K562 (cell line): Measurements from ENCODE around the gene MAPK13. TPM values are rescaled to one million over a fixed set of nuclear protein-coding genes. Genes with fewer than 3 reads are reported as not detected.

ENCODE experiments used
- ATAC-seq: fragments of 200-7000 bp; cut with Tn5 transposase; 3 replicates; pipeline ENCODE4 v1.9.1; 2020; ENCODE audit warnings: moderate library complexity
- BruUV-seq: library from RNA; stranded (reverse); fragments of 400-500 nt; replicated peaks from 2 replicates; lab custom pipeline; 2021; lab: Mats Ljungman, UMichigan
- CTCF ChIA-PET: fragments of 300-600 bp; formaldehyde crosslinking; extraction: SDS; loops from one replicate; lab custom pipeline; 2021; ENCODE audit warnings: low intra/inter-chr PET ratio; lab: Yijun Ruan, JAX
- POLR2A ChIA-PET: fragments of 300-600, 350-650 bp; sonication (Branson Sonifier 250); formaldehyde crosslinking; extraction: SDS; loops from one replicate; lab custom pipeline; 2021; ENCODE audit warnings: antibody characterized with exemption, inconsistent platforms; lab: Yijun Ruan, JAX
- DNase-seq, 4 experiments: peaks; one replicate each; pipeline versions ENCODE4 v3.0.0 to v3.0.0-alpha.2; 2011 to 2018; ENCODE audit warnings: low spot score in 3 of 4, mixed read lengths in 3 of 4; ENCODE audit errors: extremely low read depth in 1 of 4
- FAIRE-seq: peaks from 2 replicates; lab custom pipeline; 2011; peaks lifted over from hg19 to GRCh38; lab: Jason Lieb, UNC
- H2AFZ ChIP-seq: 2 replicates; pipeline ENCODE4 v1.6.0; 2011; ENCODE audit warnings: low read depth, low read length, control low read depth, inconsistent platforms
- H3K27ac ChIP-seq: fragments of 200-600 bp; 3 replicates; pipeline ENCODE4 v1.8.0; 2011; ENCODE audit warnings: low read depth, mild to moderate bottlenecking, control low read depth, inconsistent platforms, low read length, moderate library complexity, mixed read lengths; ENCODE audit errors: extremely low read depth
- H3K27me3 ChIP-seq, 2 experiments: fragments of 300-600 bp in 1 of 2; 2 replicates in 1 of 2; 3 replicates in 1 of 2; pipeline versions ENCODE4 v1.6.0 to v1.8.0; 2011; ENCODE audit warnings: inconsistent platforms in 2 of 2, low read length in 2 of 2, mild to moderate bottlenecking in 1 of 2, mixed read lengths in 1 of 2, moderate library complexity in 1 of 2; ENCODE audit not compliant: control insufficient read depth in 2 of 2, insufficient read depth in 2 of 2
- H3K36me3 ChIP-seq: fragments of 300-600 bp; 3 replicates; pipeline ENCODE4 v1.8.0; 2011; ENCODE audit warnings: mild to moderate bottlenecking, low read length, inconsistent platforms; ENCODE audit not compliant: control insufficient read depth, insufficient read depth
- H3K4me1 ChIP-seq, 2 experiments: fragments of 200-600 bp in 1 of 2; replicated peaks in 1 of 2; 2 replicates in 1 of 2; 3 replicates in 1 of 2; pipeline versions ENCODE4 v1.5.1 to v1.8.0; 2011; ENCODE audit warnings: inconsistent platforms in 2 of 2, low read length in 2 of 2, mild to moderate bottlenecking in 1 of 2, mixed read lengths in 1 of 2, moderate library complexity in 1 of 2; ENCODE audit not compliant: control insufficient read depth in 2 of 2, insufficient read depth in 2 of 2
- H3K4me2 ChIP-seq: 2 replicates; pipeline ENCODE4 v1.6.1; 2011; ENCODE audit warnings: low read length, control low read depth, inconsistent platforms, mixed read lengths; ENCODE audit not compliant: insufficient read depth
- H3K4me3 ChIP-seq: fragments of 200-600 bp; sonication (generic), shearing (Covaris generic); 2 replicates; pipeline ENCODE4 v1.5.1; 2016; ENCODE audit warnings: control low read depth, inconsistent platforms
- H3K79me2 ChIP-seq: fragments of 200-600 bp; 3 replicates; pipeline ENCODE4 v1.8.0; 2011; ENCODE audit warnings: low read length, inconsistent platforms; ENCODE audit not compliant: control insufficient read depth, insufficient read depth
- H3K9ac ChIP-seq, 2 experiments: 2 replicates each; pipeline versions ENCODE4 v1.6.0 to v1.6.1; 2011; ENCODE audit warnings: low read depth in 2 of 2, low read length in 2 of 2, control low read depth in 1 of 2, inconsistent platforms in 1 of 2, mild to moderate bottlenecking in 1 of 2, mixed read lengths in 1 of 2; ENCODE audit not compliant: insufficient read depth in 1 of 2
- H3K9me1 ChIP-seq: one replicate; pipeline ENCODE4 v1.6.0; 2011; ENCODE audit warnings: inconsistent platforms, mild to moderate bottlenecking, low read length, moderate library complexity; ENCODE audit not compliant: control insufficient read depth, insufficient read depth
- H3K9me3 ChIP-seq: replicated peaks from 2 replicates; pipeline ENCODE4 v1.5.1; 2011; ENCODE audit warnings: low read depth, low read length, inconsistent platforms; ENCODE audit not compliant: control insufficient read depth, insufficient read depth
- H4K20me1 ChIP-seq: replicated peaks from 2 replicates; pipeline ENCODE4 v1.6.1; 2011; ENCODE audit warnings: low read length, inconsistent platforms, mixed read lengths; ENCODE audit not compliant: control insufficient read depth, insufficient read depth
- CC2D1A ChIP-seq: fragments of 450-650 bp; IDR thresholded peaks from 2 replicates; pipeline ENCODE4 v1.6.1; 2017; ENCODE audit warnings: mild to moderate bottlenecking
- CEBPG ChIP-seq, 3 experiments: fragments of 200-800 bp in 1 of 3; sonication (Bioruptor generic) in 1 of 3; sonication (generic) in 1 of 3; formaldehyde crosslinking in 1 of 3; IDR thresholded peaks in 2 of 3; conservative IDR thresholded peaks in 1 of 3; 2 replicates each; pipeline versions ENCODE4 v1.6.1 to v1.8.0; 2016 to 2022; ENCODE audit warnings: missing compliant biosample characterization in 2 of 3, missing genetic modification characterization in 2 of 3, mild to moderate bottlenecking in 1 of 3, missing genetic modification reagents in 1 of 3
- ZNF445 ChIP-seq: fragments of 250-450 bp; sonication (Bioruptor Pico); IDR thresholded peaks from 2 replicates; pipeline ENCODE4 v1.4.0; 2020; ENCODE audit warnings: low read depth, mild to moderate bottlenecking, moderate library complexity
- ZNF668 ChIP-seq: fragments of 250-450 bp; sonication (Bioruptor Pico); IDR thresholded peaks from 2 replicates; pipeline ENCODE4 v1.8.0; 2022; ENCODE audit warnings: mild to moderate bottlenecking, inconsistent platforms
- WGBS: fragments of 100-300 bp; shearing (Covaris generic); methylation state at CpG from one replicate; pipeline ENCODE4 v1.1.6; 2016; ENCODE audit warnings: low coverage, mixed read lengths; ENCODE audit not compliant: insufficient coverage; ENCODE audit errors: missing lambda C conversion rate; 5-methylcytosine and 5-hydroxymethylcytosine counted together
- in situ Hi-C: fragments of 300-500 bp; cut with MboI; formaldehyde crosslinking; loops from 4 replicates; pipeline ENCODE4 v1.15.0; 2018; ENCODE audit warnings: inconsistent platforms, mixed read lengths
- intact Hi-C: fragments of 100-400 bp; cut with micrococcal nuclease; formaldehyde crosslinking; loops from 2 replicates; pipeline ENCODE4 v1.14.2; 2022
- polyA plus RNA-seq, 8 experiments: library from polyadenylated mRNA; depleted of rRNA in 4 of 8; stranded (reverse) in 5 of 8; unstranded in 3 of 8; fragments of >200 nt; fragmentation: Nextera tagmentation in 2 of 8; fragmentation: Illumina TruSeq in 1 of 8; extraction: Ambion mirVana in 2 of 8; extraction: Trizol in 1 of 8; gene quantifications; 2 replicates each; pipeline versions ENCODE4 v1.2.1 to v1.2.3, GENCODE V29; 2011 to 2014; ENCODE audit warnings: inconsistent platforms in 1 of 8, missing spikeins in 1 of 8
- total RNA-seq, 7 experiments: library from RNA; depleted of rRNA in 6 of 7; stranded (reverse); fragments of >200 nt in 6 of 7; fragmentation: Illumina TruSeq in 2 of 7; extraction: Trizol in 2 of 7; gene quantifications; 2 replicates each; pipeline versions ENCODE4 v1.2.1 to v1.2.3, GENCODE V29; 2011 to 2021; ENCODE audit warnings: low replicate concordance in 1 of 7

The MAPK13 gene
- total and polyA plus RNA-seq, 9 of the 15 experiments (the other 6 are each of a cell fraction or from before 2014, with no cell fraction given): 0.03 to 2.3 (median 0.48) TPM; not detected in 1

- Histone ChIP-seq H3K27me3 (no peaks in the 10 kb centered on the region), H3K36me3 (no peaks in the 10 kb centered on the region), H3K9ac (no peak overlapping the region), H3K4me2 (no peak overlapping the region), H3K79me2 (no peaks in the 10 kb centered on the region)
- FAIRE-seq: no peak
- 14% methylated on average over 2 of the region's 2 CpGs for WGBS
- POLR2A ChIA-PET: no interaction called here
- BruUV-seq: no TSS peak
- no peak for TF ChIP-seq ZNF445 (CRISPR knock-in tag)
- TF ChIP-seq CC2D1A: peak; percentile 54; the same call in 1 of the 2 replicates
- TF ChIP-seq, all 486 proteins: peak for 1
- H2AFZ ChIP-seq: no peak overlapping the region
- intact Hi-C loops: no loop called here
- no peaks in the 10 kb centered on the region for H3K9me3 ChIP-seq
- no peak for ATAC-seq
- CTCF ChIA-PET: no interaction called here
- H3K9me1 ChIP-seq: no peaks in the 10 kb centered on the region
- H3K4me1 ChIP-seq: no peaks in the 10 kb centered on the region
- in situ Hi-C loops: no loop called here
- DNase-seq: no peak
- no peaks in the 10 kb centered on the region for H4K20me1 ChIP-seq
- H3K4me3 ChIP-seq: no peak overlapping the region
- H3K27ac ChIP-seq: no peak overlapping the region
These were observed 55.9 kb downstream of the MAPK13 start for GRCh38 chr6:36186199-36186598.

DNA sequence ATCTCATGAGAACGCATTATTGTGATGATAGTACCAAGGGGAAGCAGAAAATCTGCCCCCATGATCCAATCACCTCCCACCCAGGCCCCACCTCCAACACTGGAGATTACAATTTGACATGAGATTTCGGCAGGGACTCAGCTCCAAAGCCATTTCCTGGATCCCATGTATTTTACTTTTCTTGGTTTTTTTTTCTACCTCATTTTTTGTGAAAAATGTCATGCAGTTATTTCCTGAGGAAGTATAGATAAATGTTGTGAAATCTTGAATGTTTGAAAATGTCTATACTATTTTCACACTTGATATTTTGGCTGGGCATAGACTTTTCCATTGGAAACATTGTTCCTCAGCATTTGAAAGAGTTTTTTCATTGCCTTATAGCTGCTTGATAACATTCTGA is 57.1 kb downstream of the MAPK13 start:
- ATAC-seq (no peak), DNase-seq (no peak), FAIRE-seq (peak; percentile 49)
- Histone ChIP-seq H3K27me3 (no peaks in the 10 kb centered on the region), H3K9me3 (no peaks in the 10 kb centered on the region), H3K27ac (no peak overlapping the region), H3K79me2 (no peaks in the 10 kb centered on the region), H4K20me1 (no peaks in the 10 kb centered on the region), H3K36me3 (no peaks in the 10 kb centered on the region), H3K4me1 (no peaks in the 10 kb centered on the region), H3K9me1 (no peaks in the 10 kb centered on the region), H2AFZ (no peak overlapping the region), H3K4me2 (no peak overlapping the region), H3K4me3 (no peak overlapping the region), H3K9ac (no peak overlapping the region)
- no peak for TF ChIP-seq ZNF668
- no peak for TF ChIP-seq CEBPG (CRISPR knock-in tag; IDR thresholded peaks at IDR 0.05)
- 0 out of 4 replicates have a peak, but pooled peaks of 1 of the 2 experiments have one; percentile 10 for TF ChIP-seq CEBPG (tag; conservative IDR thresholded peaks at IDR 0.05 in 1 of 2, IDR thresholded peaks at IDR 0.05 in 1 of 2)
- intact Hi-C loops: no loop called here
- CTCF ChIA-PET: no interaction called here
- 47% methylated on average over 2 of the region's 2 CpGs for WGBS
- in situ Hi-C loops: no loop called here
- no TSS peak for BruUV-seq
- POLR2A ChIA-PET: interaction anchor here (0.8 kb wide), 3 partner anchors 8 to 93 kb away, joined by 3 to 4 read pairs (median 4); no protein-coding TSS in a partner anchor

Other genes starting within 250 kb of the MAPK13 start
- 150 and 159 TPM in 2 replicates for gene SRPK1, start 209.4 kb upstream of the MAPK13 start, total RNA-seq (2014; rRNA removed)
- gene SRPK1, start 209.4 kb upstream of the MAPK13 start, total RNA-seq (2014; rRNA removed; fragmentation: Illumina TruSeq; extraction: Trizol): 185 and 195 TPM in 2 replicates
- gene SRPK1, start 209.4 kb upstream of the MAPK13 start, total RNA-seq (2015; rRNA removed; fragmentation: Illumina TruSeq; extraction: Trizol): 164 and 183 TPM in 2 replicates
- gene SRPK1, start 209.4 kb upstream of the MAPK13 start, total RNA-seq (2021): 155 and 160 TPM in 2 replicates
- 95.8 and 140 TPM in 2 replicates for gene SRPK1, start 209.4 kb upstream of the MAPK13 start, polyA plus RNA-seq (2011; rRNA removed)
- 134 and 167 TPM in 2 replicates for gene SRPK1, start 209.4 kb upstream of the MAPK13 start, polyA plus RNA-seq (2014; fragmentation: Illumina TruSeq; extraction: Trizol)
- gene SRPK1, start 209.4 kb upstream of the MAPK13 start, polyA plus RNA-seq (2014; fragmentation: Nextera tagmentation; extraction: Ambion mirVana): 100 to 1,000 TPM in 1 of 2 experiments, 10 to 100 TPM in 1; 99.6 to 164 TPM
- gene SRPK1, start 209.4 kb upstream of the MAPK13 start, polyA plus RNA-seq (2014; rRNA removed): 116 and 135 TPM in 2 replicates
- gene SLC26A8, start 105.9 kb upstream of the MAPK13 start, total RNA-seq (2014; rRNA removed): not detected in 2 replicates
- gene SLC26A8, start 105.9 kb upstream of the MAPK13 start, total RNA-seq (2014; rRNA removed; fragmentation: Illumina TruSeq; extraction: Trizol): not detected in 2 replicates
- gene SLC26A8, start 105.9 kb upstream of the MAPK13 start, total RNA-seq (2015; rRNA removed; fragmentation: Illumina TruSeq; extraction: Trizol): not detected in 2 replicates
- not detected in 2 replicates for gene SLC26A8, start 105.9 kb upstream of the MAPK13 start, total RNA-seq (2021)
- not detected in 2 replicates for gene SLC26A8, start 105.9 kb upstream of the MAPK13 start, polyA plus RNA-seq (2011; rRNA removed)
- gene SLC26A8, start 105.9 kb upstream of the MAPK13 start, polyA plus RNA-seq (2014; fragmentation: Illumina TruSeq; extraction: Trizol): not detected in 2 replicates
- not detected for gene SLC26A8, start 105.9 kb upstream of the MAPK13 start, polyA plus RNA-seq (2014; fragmentation: Nextera tagmentation; extraction: Ambion mirVana)
- gene SLC26A8, start 105.9 kb upstream of the MAPK13 start, polyA plus RNA-seq (2014; rRNA removed): not detected in 2 replicates
- gene MAPK14, start 102.7 kb upstream of the MAPK13 start, total RNA-seq (2014; rRNA removed): 27.8 and 34.0 TPM in 2 replicates
- 41.5 and 42.5 TPM in 2 replicates for gene MAPK14, start 102.7 kb upstream of the MAPK13 start, total RNA-seq (2014; rRNA removed; fragmentation: Illumina TruSeq; extraction: Trizol)
- 41.9 and 44.9 TPM in 2 replicates for gene MAPK14, start 102.7 kb upstream of the MAPK13 start, total RNA-seq (2015; rRNA removed; fragmentation: Illumina TruSeq; extraction: Trizol)
- gene MAPK14, start 102.7 kb upstream of the MAPK13 start, total RNA-seq (2021): 37.2 and 45.4 TPM in 2 replicates
- 57.9 and 62.7 TPM in 2 replicates for gene MAPK14, start 102.7 kb upstream of the MAPK13 start, polyA plus RNA-seq (2011; rRNA removed)
- gene MAPK14, start 102.7 kb upstream of the MAPK13 start, polyA plus RNA-seq (2014; fragmentation: Illumina TruSeq; extraction: Trizol): 31.3 and 35.5 TPM in 2 replicates
- gene MAPK14, start 102.7 kb upstream of the MAPK13 start, polyA plus RNA-seq (2014; fragmentation: Nextera tagmentation; extraction: Ambion mirVana): 10 to 100 TPM in 1 of 2 experiments, 1 to 10 TPM in 1; 8.8 to 11.8 TPM
- gene MAPK14, start 102.7 kb upstream of the MAPK13 start, polyA plus RNA-seq (2014; rRNA removed): 30.1 and 32.7 TPM in 2 replicates
- 6.2 and 7.1 TPM in 2 replicates for gene BRPF3, start 66.2 kb downstream of the MAPK13 start, total RNA-seq (2014; rRNA removed)
- gene BRPF3, start 66.2 kb downstream of the MAPK13 start, total RNA-seq (2014; rRNA removed; fragmentation: Illumina TruSeq; extraction: Trizol): 5.4 and 5.6 TPM in 2 replicates
- 8.3 and 8.8 TPM in 2 replicates for gene BRPF3, start 66.2 kb downstream of the MAPK13 start, total RNA-seq (2015; rRNA removed; fragmentation: Illumina TruSeq; extraction: Trizol)
- 15.7 and 17.4 TPM in 2 replicates for gene BRPF3, start 66.2 kb downstream of the MAPK13 start, total RNA-seq (2021)
- 8.0 and 9.4 TPM in 2 replicates for gene BRPF3, start 66.2 kb downstream of the MAPK13 start, polyA plus RNA-seq (2011; rRNA removed)
- 17.9 and 19.3 TPM in 2 replicates for gene BRPF3, start 66.2 kb downstream of the MAPK13 start, polyA plus RNA-seq (2014; fragmentation: Illumina TruSeq; extraction: Trizol)
- 1 to 10 TPM; 2.2 to 2.5 TPM for gene BRPF3, start 66.2 kb downstream of the MAPK13 start, polyA plus RNA-seq (2014; fragmentation: Nextera tagmentation; extraction: Ambion mirVana)
- gene BRPF3, start 66.2 kb downstream of the MAPK13 start, polyA plus RNA-seq (2014; rRNA removed): 11.1 and 12.6 TPM in 2 replicates
- gene PNPLA1, start 139.5 kb downstream of the MAPK13 start, total RNA-seq (2014; rRNA removed): 0.27 TPM in 1 of 2 replicates, not detected in the other
- gene PNPLA1, start 139.5 kb downstream of the MAPK13 start, total RNA-seq (2014; rRNA removed; fragmentation: Illumina TruSeq; extraction: Trizol): 0.04 TPM in 1 of 2 replicates, not detected in the other
- gene PNPLA1, start 139.5 kb downstream of the MAPK13 start, total RNA-seq (2015; rRNA removed; fragmentation: Illumina TruSeq; extraction: Trizol): 0.14 TPM in 1 of 2 replicates, not detected in the other
- gene PNPLA1, start 139.5 kb downstream of the MAPK13 start, total RNA-seq (2021): 0.11 and 0.13 TPM in 2 replicates
- gene PNPLA1, start 139.5 kb downstream of the MAPK13 start, polyA plus RNA-seq (2011; rRNA removed): not detected in 2 replicates
- gene PNPLA1, start 139.5 kb downstream of the MAPK13 start, polyA plus RNA-seq (2014; fragmentation: Illumina TruSeq; extraction: Trizol): 0.16 and 0.17 TPM in 2 replicates
- under 1 TPM in 1 of 2 experiments, not detected in 1; 0.08 TPM for gene PNPLA1, start 139.5 kb downstream of the MAPK13 start, polyA plus RNA-seq (2014; fragmentation: Nextera tagmentation; extraction: Ambion mirVana)
- gene PNPLA1, start 139.5 kb downstream of the MAPK13 start, polyA plus RNA-seq (2014; rRNA removed): 0.07 and 0.22 TPM in 2 replicates
- not detected in 2 replicates for gene BNIP5, start 206.4 kb downstream of the MAPK13 start, total RNA-seq (2014; rRNA removed)
- not detected in 2 replicates for gene BNIP5, start 206.4 kb downstream of the MAPK13 start, total RNA-seq (2014; rRNA removed; fragmentation: Illumina TruSeq; extraction: Trizol)
- not detected in 2 replicates for gene BNIP5, start 206.4 kb downstream of the MAPK13 start, total RNA-seq (2015; rRNA removed; fragmentation: Illumina TruSeq; extraction: Trizol)
- not detected in 2 replicates for gene BNIP5, start 206.4 kb downstream of the MAPK13 start, total RNA-seq (2021)
- gene BNIP5, start 206.4 kb downstream of the MAPK13 start, polyA plus RNA-seq (2011; rRNA removed): not detected in 2 replicates
- not detected in 2 replicates for gene BNIP5, start 206.4 kb downstream of the MAPK13 start, polyA plus RNA-seq (2014; fragmentation: Illumina TruSeq; extraction: Trizol)
- gene BNIP5, start 206.4 kb downstream of the MAPK13 start, polyA plus RNA-seq (2014; fragmentation: Nextera tagmentation; extraction: Ambion mirVana): not detected
- not detected in 2 replicates for gene BNIP5, start 206.4 kb downstream of the MAPK13 start, polyA plus RNA-seq (2014; rRNA removed)